ENCODE measurements around the gene TMEM63B. TPM values are rescaled to one million over a fixed set of nuclear protein-coding genes. Genes with fewer than 3 reads are reported as not detected.

Gene TMEM63B
- total RNA-seq, 1 donor from 2014 or later = 71.8 TPM

DNA sequence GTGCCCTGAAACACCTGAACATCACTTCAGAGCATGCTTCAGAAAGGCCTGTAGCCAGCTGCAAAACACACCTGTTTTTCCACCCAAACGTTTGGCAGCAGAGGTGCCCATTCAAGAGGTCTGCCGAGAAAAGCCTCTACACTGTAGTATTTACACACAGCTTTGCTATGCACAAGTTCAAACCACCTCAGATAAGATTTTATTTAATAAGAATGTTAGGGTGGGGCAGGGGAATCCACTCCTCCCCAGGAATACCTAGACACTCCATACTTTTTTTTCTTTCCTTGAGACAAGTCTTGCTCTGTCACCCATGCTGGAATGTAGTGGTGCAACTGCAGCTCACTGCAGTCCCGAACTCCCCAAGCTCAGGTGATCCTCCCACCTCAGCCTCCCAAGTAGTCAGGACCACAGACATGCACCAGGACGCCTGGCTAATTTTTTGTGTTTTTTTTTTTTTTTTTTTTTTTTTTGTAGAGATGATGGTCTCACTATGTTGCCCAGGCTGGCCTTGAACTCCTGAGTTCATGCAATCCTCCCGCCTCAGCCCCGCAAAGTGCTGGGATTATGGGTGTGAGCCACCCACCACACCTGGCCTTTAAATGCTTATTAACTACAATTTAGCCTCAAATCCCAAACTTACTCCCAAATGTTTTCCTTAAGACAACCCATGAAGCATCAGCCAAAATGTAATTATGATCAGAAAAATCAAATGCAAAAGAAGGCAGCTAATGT is 9.8 kb upstream of the TMEM63B start:
- no peak for DNase-seq (ENCODE audit: low spot score)

DNA sequence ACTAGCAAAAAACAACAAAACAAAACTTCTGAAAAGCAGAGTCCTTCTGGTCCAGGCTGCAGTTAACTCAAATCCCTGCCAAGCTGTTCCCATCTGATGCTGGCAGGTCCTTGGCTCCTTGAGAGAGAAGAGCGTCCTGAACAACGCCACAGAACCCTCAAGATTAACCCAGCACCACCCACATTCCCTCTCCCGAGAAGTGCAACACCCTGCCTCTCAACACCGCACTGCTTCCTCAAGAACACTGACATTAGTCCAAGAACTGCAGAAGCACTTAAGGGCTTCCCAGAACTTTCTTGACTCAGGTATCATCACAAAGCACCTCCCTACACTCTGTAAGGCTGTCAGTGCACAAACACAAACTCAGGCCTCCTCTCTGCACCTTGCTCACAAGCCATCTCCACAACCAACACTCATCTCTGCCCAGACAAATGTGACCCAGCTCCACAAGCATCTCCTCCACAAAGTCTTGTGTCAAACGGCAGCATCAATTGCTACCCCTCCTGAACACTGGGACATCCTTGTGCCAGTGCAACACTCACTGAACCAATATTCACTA is 7.6 kb upstream of the TMEM63B start:
- no peak for DNase-seq (ENCODE audit: low spot score)

DNA sequence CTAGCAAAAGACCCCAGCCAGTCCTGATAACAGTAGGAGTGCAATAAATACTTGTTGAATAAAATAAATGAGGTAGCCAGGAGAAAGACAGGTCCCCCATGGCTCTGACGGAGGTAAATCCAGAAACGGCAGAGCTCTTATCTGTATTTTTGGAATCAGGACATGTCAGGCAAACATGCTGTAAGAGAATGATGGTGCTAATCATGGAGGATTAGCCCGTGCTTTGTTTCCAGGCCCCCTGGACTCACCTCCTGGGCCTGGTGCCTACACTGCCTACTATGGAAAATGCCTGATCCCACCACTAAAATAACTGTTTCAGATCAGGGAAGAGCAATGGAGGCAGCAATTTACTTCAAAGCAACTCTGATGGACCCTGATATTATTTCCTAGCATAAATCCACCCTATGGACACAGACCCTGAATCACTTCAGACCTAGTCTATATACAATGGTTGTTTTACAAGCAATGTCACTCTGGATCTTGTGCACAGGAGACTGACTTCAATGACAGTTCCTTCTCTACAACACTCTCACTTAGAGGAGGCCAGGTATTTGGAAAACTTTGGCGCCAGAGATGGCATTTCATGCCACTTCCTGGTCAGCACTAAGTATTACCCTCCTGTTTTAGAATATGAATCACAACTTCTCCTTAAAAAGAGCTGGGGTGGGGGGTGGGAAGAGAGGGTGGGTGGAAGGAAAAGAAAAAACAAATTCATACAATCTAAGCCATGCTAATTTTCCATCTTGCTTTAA is 6.5 kb upstream of the TMEM63B start:
- no peak for DNase-seq (ENCODE audit: low spot score)

DNA sequence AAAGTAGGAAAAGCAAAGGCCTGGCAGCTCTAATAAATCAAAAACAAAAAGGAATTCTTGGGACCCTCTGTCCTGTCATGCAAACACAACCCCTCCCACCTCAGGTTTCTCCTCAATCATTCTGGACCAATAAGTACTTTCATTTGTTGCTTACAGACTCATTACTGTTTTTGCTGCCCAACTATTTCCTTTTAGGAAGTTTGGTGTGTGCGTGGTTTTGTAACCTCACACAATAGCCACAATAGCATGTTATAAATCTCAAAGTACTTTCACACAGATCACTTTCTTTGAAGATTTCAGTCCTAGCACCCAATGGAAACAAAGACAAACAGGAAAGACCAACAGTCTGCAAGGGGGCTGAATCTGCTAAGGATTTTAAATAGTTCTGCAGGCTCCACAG is 4.6 kb upstream of the TMEM63B start:
- DNase-seq (ENCODE audit: low spot score) = no peak

DNA sequence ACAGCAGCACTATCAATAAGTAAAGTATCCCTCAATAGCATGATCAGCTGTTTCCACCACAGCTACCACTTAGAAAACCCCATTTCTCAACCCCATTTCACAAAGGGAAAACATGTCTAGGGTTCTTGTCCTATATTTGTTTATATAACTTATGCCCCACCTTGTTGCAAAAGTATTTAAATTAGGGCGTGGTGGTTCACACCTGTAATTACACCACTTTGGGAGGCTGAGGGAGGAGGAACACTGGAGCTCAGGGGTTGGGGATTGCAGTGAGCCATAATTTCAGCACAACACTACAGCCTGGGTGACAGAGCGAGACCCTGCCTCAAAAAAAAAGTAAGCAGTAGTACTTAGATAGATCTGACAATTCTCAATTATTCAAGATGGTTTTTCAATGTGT is 3.8 kb upstream of the TMEM63B start:
- no peak for DNase-seq (ENCODE audit: low spot score)

DNA sequence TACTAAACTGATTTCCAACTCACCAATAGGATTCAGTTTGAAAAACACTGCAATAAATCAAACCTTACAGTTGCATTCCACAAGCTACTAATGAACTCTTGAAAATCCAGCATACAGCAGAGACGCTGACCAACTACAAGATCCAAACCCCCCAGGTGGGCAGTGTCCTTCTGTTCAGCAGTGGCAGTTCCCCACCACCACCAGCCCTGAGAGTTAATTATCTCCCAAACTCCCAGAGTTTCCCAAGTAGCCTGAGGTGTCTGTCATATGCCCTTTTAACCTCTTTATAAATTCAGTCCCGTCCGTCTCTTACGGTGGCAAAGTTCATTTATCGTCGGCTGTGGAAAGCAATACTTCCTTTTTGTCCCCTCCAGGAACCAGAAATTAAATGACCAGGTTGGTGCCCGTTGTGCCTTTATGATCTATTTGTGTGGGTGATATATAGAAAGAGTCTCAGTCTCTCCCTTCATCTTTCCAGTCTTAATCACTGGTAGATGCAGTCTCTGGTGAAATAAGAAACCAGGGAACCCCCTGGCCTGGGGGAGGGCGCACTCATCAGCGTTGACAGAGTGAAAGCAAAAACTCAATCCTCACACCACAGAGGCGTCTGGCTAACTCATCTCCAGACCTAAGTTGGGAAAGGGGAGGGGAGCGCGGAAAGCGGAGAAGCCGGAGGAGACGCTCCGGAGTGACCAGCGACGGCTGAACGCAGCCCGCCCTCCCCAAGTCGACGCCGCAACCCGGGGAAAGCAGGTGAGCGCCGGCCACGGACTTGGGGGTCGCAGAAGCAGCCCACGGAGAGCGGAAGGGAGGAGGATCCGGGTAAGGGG is 819 bp upstream of the TMEM63B start:
- DNase-seq (ENCODE audit: low spot score) = no peak

DNA sequence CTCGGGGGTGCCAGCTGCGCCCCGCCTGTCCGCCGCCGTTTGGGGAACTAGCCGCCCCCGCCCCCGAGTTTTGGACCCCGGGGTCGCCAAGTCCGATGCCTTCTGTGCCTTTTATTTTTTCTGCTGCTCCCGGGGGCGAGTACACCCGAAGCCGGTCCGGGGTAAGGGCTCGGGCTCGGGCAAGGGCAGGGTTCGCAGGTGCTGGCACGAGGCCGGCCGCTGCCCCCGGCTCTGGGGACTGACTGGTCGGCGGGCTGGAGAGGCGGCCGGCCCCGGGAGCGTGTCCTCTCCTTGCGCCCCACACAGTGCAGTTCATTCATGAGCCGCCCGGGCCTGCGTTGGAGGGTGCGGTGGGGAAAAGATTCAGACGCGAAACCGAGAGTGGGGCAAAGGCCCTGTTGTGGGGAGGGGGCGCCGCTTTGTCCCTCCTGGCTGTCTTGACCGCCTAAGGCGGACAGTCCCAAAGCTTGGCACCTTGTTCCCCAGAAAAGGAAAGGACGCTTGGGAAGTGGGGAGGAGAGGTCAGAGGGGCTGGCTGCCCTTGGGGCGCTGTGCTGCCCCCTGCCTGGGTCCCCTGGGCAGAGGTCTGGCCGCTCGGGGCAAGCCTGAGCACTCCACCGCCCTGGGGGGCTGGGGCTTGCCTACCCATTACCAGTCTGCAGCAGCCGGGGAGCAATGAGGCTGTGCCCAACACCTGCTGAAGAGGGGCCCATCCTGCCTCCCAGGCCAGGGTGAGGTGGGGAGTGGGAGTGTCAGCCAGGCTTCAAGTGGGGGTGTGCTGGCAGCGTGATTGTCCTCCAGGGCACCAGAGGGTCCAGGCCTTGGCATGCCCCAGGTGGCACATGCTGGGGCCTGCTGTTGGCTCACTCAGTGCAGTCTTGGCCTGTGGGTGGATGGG is 915 bp downstream of the TMEM63B start:
- DNase-seq (ENCODE audit: low spot score) = no peak

DNA sequence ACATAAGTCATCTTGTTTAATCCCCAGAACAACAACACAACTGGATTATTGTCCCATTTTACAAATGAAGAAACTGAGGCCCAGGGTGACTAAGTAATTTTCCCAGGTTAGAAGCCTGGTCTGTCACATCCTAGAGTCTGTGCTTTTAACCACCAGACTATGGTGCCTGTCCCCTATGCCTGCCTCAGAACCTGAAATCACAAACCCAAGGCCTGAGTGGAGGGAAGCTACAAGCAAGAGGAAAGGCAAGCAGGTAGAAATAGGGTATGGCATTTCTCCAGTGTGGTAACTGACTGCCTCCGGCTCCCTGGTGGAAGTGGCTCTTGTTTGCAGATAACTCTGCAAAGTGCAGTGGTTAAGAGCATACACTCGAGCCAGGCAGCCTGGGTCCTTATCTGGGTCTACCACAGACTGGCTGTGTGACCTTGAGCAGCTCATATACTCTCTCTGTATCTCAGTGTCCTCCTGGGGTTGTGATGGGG is 2.5 kb downstream of the TMEM63B start:
- no peak for DNase-seq (ENCODE audit: low spot score)

DNA sequence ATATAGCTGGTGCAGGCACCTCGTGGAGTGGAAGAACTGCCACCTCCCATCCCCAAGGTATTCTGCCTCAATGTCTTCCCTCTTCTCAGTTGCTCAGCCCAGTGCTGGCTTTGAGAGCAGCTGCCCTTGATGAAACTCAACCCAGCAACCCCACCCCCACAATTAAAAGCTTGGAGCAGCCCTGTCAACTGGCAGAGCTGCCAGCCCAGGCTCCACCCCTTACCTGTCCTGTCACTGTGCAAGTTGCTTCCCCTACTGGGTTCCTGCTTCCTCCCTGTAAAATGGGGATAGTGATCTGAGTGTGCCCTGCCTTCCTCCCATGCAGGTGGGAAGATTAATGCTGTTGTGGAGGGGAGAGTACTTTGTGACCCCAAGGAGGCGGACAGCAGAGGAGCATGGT is 4.5 kb downstream of the TMEM63B start:
- DNase-seq (ENCODE audit: low spot score) = no peak

DNA sequence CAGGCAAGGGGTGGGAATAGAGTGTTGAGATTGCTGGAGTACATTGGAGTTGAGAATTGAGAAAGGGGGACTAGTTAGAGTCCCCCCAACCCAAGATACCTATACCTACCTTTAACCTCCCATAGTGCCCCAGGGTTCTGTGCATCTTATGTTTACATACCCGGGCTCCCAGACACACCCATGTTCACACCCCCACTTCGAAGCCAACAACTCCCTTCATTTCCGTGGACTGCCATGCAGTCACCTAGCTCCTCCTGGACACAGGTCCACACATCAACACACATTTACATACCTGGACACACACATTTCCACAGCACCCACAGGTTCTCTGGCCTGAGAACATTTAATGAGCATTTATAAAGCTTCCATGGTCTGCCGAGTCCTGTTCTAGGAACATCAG is 5.1 kb downstream of the TMEM63B start:
- DNase-seq (ENCODE audit: low spot score) = no peak

DNA sequence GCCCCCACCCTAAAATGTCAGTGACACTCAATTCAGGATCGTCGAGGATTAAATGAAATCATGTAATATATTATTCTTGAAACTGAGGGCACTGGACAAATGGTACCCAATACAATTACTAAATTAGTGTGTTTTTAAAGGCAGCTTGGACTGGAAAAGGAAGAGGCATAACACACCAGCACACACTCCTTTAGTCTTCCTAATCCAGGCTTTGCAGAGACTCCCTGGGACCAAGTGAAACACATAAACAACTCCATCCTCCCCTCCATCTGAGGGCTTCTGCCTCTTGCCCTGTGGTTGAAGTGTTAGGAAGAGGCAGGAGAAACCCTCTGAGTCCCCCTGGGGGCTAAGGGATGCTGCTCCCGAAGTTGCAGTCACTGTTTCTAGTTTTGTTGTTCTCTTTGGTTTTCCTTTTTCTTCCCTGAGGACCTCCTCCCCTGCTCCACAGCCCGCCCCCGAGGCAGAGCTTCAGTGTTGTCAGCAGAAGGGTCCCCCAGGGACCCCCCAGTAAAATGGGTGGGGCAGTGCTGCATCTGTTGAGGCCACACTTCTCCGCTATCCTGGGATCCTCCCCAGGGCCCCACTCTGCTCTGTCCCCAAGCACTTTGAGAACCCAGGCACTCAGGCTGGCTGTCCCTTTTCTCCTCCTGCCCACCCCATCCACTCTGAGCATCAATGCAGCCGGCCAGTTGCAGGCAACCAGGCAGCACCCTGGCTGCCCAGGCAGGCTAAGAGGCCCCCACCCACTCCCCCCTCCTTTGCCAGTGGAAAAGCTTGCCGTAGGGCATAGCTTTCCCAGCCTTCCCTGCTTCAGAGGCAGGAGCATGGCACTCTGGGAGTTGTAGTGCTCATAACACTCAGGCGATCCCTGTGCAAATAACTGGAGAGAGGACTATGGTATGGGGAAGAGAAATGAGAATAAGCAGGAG is 5.9 kb downstream of the TMEM63B start:
- DNase-seq (ENCODE audit: low spot score) = peak; percentile 56

DNA sequence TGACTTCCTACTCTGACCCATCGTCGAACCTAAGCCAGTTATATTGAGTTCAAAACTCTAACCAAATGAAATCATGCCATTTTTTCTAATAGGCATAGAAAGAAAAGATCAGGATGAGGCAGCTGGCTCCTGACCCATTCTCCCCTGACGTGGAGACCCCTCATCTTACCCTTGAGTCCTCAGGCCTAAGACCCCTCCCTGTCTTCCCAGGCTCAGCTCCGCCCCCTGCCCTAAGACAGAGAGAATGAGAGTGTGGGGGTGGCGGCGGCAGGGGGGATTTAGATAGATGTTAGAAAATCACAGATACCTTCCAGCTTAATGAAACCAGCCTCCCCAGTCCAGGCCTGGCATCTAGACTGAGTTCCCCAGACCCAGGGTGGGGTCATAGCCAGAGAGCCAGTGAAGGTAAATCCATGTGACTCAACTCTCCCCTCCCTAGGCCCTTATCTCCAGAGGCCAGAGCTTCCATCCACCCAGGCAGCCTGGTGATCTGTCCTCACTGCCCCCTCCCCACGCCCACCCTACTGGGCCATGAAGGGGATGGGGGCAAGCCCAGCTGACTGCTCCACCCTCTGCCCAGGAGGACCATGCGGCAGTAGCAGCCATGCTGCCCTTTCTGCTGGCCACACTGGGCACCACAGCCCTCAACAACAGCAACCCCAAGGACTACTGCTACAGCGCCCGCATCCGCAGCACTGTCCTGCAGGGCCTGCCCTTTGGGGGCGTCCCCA is 6.8 kb downstream of the TMEM63B start:
- no peak for DNase-seq (ENCODE audit: low spot score)

DNA sequence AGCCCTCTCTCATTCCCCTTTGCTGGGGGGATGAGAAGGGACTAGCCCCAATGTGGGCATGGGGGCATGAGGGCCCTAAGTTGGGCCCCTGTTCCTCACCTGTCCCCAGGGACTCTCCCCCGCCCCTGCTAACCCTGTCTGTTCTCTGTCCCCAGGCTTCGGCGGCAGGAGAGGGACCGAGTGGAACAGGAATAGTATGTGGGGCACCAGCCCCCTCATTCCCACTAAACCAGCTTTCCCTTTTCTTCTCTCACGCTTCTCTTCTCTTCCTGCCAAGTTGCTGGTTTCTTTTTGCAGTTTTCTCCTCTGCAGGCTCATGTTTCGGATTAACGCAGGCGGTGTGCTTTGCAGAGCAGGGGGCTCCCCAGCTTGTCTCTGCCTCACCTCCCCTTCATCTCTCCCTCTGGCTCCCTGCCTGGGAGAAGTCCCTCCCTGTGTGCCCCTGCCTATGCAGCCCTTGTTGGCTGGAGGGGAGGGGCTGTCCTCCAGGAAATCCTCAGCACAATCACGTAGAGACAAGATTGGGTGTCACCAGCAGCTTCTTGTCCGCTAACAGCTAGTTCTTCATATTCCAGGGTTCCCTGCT is 7.9 kb downstream of the TMEM63B start:
- no peak for DNase-seq (ENCODE audit: low spot score)

DNA sequence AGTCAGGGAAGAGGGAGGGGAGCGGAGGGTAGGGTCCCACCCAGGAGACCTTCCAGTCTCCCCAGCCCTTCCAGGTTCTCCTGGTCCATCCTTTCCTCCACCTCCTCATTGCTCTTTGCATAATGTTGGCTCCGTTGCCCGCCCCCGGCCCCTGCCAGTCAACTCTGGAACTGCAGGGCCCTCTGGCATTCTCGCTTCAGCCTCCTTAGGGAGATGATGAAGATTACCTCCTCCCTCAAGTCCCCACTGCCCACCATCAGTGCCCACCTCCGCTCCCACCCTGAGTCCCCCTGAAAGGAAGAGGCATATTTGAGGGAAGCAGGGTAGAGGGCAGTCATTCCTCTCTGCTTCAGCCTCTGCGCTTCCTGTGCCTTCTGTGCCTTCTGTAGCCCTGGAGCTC is 8.5 kb downstream of the TMEM63B start:
- no peak for DNase-seq (ENCODE audit: low spot score)

DNA sequence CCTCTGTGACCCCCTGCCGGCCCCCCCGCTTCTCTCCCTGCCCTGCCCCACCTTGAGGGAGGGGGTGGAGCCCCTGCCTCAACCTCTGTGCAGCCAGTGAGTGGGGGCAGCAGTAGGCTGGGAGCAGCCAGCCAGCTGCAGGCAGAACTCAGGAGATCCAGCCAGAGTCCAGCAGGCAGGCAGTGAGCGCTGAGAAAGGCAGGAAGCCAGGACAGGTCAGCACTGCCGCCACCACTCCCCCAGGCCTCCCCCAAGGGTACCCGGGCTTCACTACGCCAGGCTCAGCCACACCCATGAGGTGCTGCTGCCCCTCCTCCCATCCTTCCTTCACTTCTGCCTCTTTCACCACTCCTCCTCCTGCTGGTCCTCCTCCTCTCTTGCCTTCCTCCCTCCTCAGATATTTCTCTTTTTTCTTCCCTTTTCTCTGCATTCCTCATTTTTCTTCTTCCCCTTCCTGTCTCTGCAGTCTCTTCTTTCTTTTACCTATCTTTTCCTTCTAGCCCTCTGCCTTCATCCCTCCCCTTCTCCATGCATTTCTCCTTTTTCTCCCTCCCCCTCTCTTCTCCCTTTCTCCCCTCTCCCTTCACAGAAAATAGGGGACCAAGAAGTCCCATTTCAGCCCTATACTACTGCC is 11.5 kb downstream of the TMEM63B start:
- DNase-seq (ENCODE audit: low spot score) = no peak

DNA sequence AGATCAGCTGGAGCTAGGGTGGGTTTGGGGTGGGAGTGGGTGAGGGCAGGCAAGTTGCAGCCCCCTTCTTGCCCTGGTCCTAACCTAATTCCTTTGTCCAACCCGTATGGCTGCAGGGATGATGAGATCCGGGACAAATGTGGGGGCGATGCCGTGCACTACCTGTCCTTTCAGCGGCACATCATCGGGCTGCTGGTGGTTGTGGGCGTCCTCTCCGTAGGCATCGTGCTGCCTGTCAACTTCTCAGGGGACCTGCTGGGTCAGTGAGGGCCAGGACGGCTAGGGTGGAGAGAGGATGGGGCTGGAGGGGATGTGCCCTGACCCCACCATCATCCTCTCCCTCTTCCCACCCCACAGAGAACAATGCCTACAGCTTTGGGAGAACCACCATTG is 12.0 kb downstream of the TMEM63B start:
- DNase-seq (ENCODE audit: low spot score) = no peak

DNA sequence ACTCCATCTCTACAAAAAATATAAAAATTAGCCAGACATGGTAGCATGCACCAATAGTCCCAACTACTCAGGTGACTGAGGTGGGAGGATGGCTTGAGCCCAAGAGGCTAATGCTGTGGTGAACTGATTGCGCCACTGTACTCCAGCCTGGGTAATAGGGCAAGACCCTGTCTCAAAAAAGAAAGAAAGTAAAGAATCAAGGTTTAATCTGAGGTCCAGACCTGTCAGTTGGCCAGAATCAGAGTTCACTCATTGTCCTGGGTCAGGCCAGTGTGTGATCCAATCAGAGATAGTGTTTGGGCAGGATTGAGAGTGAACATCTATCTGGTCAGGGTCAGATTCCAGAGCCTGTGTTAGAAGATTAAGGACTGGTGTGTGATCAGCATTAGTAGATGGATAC is 15.5 kb downstream of the TMEM63B start:
- DNase-seq (ENCODE audit: low spot score) = no peak

DNA sequence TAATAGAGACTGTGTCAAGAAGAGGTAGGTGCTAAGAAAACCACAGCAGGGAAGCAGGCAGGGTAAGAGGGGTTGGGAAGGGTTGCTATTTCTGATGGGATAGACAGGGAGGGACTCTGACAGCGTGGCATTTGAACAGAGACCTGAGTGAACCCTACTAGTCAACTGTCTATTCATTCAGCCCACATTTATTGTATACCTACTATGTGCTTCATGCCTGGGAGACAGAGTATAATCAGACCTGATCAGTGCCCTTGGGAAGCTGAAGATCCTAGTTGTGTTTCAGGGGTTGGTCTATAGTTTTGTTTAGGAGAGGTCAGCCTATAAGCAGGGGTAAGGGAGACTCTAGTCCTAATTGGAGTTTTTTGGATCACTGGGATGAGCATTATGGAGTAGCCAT is 16.4 kb downstream of the TMEM63B start:
- no peak for DNase-seq (ENCODE audit: low spot score)
